WTC11 (cell line): ENCODE measurements around the gene AKIRIN1. TPM values are rescaled to one million over a fixed set of nuclear protein-coding genes. Genes with fewer than 3 reads are reported as not detected.

Source experiments
- ATAC-seq: fragments of 200-7000 bp; cut with Tn5 transposase; 2 replicates; pipeline ENCODE4 v1.10.0; 2021; ENCODE audit warnings: mild to moderate bottlenecking, moderate library complexity
- CTCF ChIA-PET: fragments of 300-600 bp; sonication (Branson Sonifier 250); formaldehyde crosslinking; loops from one replicate; lab custom pipeline; 2021; ENCODE audit warnings: antibody characterized with exemption; lab: Charles Lee
- POLR2A ChIA-PET: fragments of 350-600 bp; sonication (Branson Sonifier 250); formaldehyde crosslinking; loops from one replicate; lab custom pipeline; 2021; ENCODE audit warnings: antibody characterized with exemption; lab: Charles Lee
- DNase-seq: peaks from one replicate; pipeline ENCODE4 v3.0.0; 2021; ENCODE audit warnings: low spot score
- H3K27ac Mint-ChIP-seq: 2 replicates; pipeline ENCODE4 v1.8.0; 2021; ENCODE audit warnings: mixed read lengths
- H3K27me3 Mint-ChIP-seq: 2 replicates; pipeline ENCODE4 v1.8.0; 2021; ENCODE audit warnings: low read depth, mild to moderate bottlenecking, moderate library complexity, mixed read lengths
- H3K36me3 Mint-ChIP-seq: 2 replicates; pipeline ENCODE4 v1.8.0; 2021; ENCODE audit warnings: mixed read lengths
- H3K4me1 Mint-ChIP-seq: 2 replicates; pipeline ENCODE4 v1.8.0; 2022; ENCODE audit warnings: mixed read lengths
- H3K4me3 Mint-ChIP-seq: 2 replicates; pipeline ENCODE4 v1.8.0; 2021; ENCODE audit warnings: mild to moderate bottlenecking, moderate library complexity, mixed read lengths
- H3K9me3 Mint-ChIP-seq: 2 replicates; pipeline ENCODE4 v1.8.0; 2021; ENCODE audit warnings: mixed read lengths
- CREB1 ChIP-seq: sonication (generic); formaldehyde crosslinking; IDR thresholded peaks from 2 replicates; pipeline ENCODE4 v1.8.0; 2023; ENCODE audit warnings: mild to moderate bottlenecking, missing genetic modification reagents
- CREM ChIP-seq: sonication (generic); formaldehyde crosslinking; IDR thresholded peaks from 2 replicates; pipeline ENCODE4 v1.8.1; 2022; ENCODE audit warnings: mild to moderate bottlenecking, missing genetic modification reagents, moderate library complexity
- ETV6 ChIP-seq: sonication (generic); formaldehyde crosslinking; IDR thresholded peaks from 2 replicates; pipeline ENCODE4 v1.8.1; 2022; ENCODE audit warnings: mild to moderate bottlenecking, missing genetic modification reagents
- GABPB1 ChIP-seq: sonication (generic); formaldehyde crosslinking; IDR thresholded peaks from 2 replicates; pipeline ENCODE4 v1.8.1; 2023; ENCODE audit warnings: mild to moderate bottlenecking, missing genetic modification reagents
- HMGXB4 ChIP-seq: sonication (generic); formaldehyde crosslinking; IDR thresholded peaks from 2 replicates; pipeline ENCODE4 v1.8.1; 2023; ENCODE audit warnings: mild to moderate bottlenecking, moderate library complexity, missing genetic modification reagents
- IRF2 ChIP-seq: sonication (generic); formaldehyde crosslinking; IDR thresholded peaks from 2 replicates; pipeline ENCODE4 v1.8.0; 2022; ENCODE audit warnings: low read depth, missing genetic modification reagents, borderline replicate concordance
- JUN ChIP-seq: sonication (generic); formaldehyde crosslinking; IDR thresholded peaks from 2 replicates; pipeline ENCODE4 v1.8.0; 2023; ENCODE audit warnings: mild to moderate bottlenecking, missing genetic modification reagents
- SMAD3 ChIP-seq: sonication (generic); formaldehyde crosslinking; IDR thresholded peaks from 2 replicates; pipeline ENCODE4 v1.8.0; 2022; ENCODE audit warnings: missing genetic modification reagents, mild to moderate bottlenecking, borderline replicate concordance
- ZBTB21 ChIP-seq: sonication (generic); formaldehyde crosslinking; IDR thresholded peaks from 2 replicates; pipeline ENCODE4 v1.8.1; 2023; ENCODE audit warnings: mild to moderate bottlenecking, missing genetic modification reagents, borderline replicate concordance
- ZNF138 ChIP-seq: sonication (generic); formaldehyde crosslinking; conservative IDR thresholded peaks from 2 replicates; pipeline ENCODE4 v1.8.1; 2022; ENCODE audit warnings: mild to moderate bottlenecking, moderate library complexity, missing genetic modification reagents
- ZNF232 ChIP-seq: sonication (generic); formaldehyde crosslinking; IDR thresholded peaks from 2 replicates; pipeline ENCODE4 v1.8.0; 2022; ENCODE audit warnings: mild to moderate bottlenecking, missing genetic modification reagents
- ZNF281 ChIP-seq: sonication (generic); formaldehyde crosslinking; IDR thresholded peaks from 2 replicates; pipeline ENCODE4 v1.8.0; 2023; ENCODE audit warnings: mild to moderate bottlenecking, missing genetic modification reagents
- total RNA-seq: library from RNA; stranded (reverse); gene quantifications from 3 replicates; pipeline ENCODE4 v1.2.3, GENCODE V29; 2021
- TF ChIP-seq, protein P1 (sequence below): sonication (generic); formaldehyde crosslinking; IDR thresholded peaks from 2 replicates; pipeline ENCODE4 v1.8.0; 2023; ENCODE audit warnings: missing genetic modification reagents
- TF ChIP-seq, protein P2 (sequence below): sonication (generic); formaldehyde crosslinking; IDR thresholded peaks from 2 replicates; pipeline ENCODE4 v1.8.0; 2022; ENCODE audit warnings: mild to moderate bottlenecking, missing genetic modification reagents
- TF ChIP-seq, protein P3 (sequence below): sonication (generic); formaldehyde crosslinking; IDR thresholded peaks from 2 replicates; pipeline ENCODE4 v1.8.0; 2022; ENCODE audit warnings: mild to moderate bottlenecking, missing genetic modification reagents
- TF ChIP-seq, protein P4 (sequence below): sonication (generic); formaldehyde crosslinking; IDR thresholded peaks from 2 replicates; pipeline ENCODE4 v1.8.1; 2023; ENCODE audit warnings: mild to moderate bottlenecking, missing genetic modification reagents, borderline replicate concordance

Gene AKIRIN1
- total RNA-seq, 1 experiment from 2014 or later, result 183 TPM

DNA sequence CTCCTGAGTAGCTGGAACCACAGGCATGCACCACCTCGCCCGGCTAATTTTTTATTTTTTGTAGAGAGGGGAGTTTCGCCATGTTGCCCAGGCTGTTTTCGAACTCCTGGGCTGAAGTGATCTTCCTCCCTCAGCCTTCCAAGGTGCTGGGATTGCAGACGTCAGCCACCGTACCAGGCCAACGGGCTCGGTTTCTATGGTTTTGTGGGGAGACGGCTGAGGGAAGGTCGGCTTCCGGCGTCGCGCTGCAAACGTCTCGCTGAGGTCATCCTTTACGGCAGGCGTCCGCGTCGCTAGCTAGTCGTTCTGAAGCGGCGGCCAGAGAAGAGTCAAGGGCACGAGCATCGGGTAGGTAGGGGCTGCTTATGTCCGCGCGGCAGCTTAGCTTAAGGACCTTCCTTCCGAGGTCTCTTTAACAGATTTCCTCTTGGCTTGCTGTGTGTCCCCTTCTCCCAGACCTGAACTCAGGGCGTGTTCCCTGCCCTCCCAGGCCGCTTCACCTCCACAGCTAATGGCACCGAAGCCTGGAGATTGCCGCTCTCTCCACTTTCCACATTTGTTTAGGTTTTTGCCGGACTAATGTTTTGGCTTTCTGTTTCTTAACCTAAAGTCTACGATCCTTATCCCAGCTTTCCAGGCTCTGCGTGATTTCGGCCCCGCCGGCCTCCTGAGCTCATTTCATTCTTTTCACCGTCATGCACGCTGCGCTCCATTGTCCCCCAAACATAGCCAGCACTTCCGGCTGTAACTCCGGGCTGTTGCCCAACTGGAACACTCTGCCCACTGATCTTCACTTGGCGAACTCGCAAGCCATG lies 35.2 kb downstream of the AKIRIN1 start, which contains the start of gene NDUFS5:
Gene NDUFS5 (plus strand): TSS at position 300 of the 815 bp plus-strand sequence. CDS start 2,375 bp downstream, outside the sequence.
- Mint-ChIP-seq H3K9me3 (peaks cover 5% of the 10 kb centered on the region), H3K4me3 (peak within 1 kb of the TSS; percentile 94), H3K27me3 (peaks cover 3% of the 10 kb centered on the region; the same call in 1 of the 2 replicates), H3K27ac (peak within 1 kb of the TSS; percentile 100), H3K36me3 (peaks cover 27% of the 10 kb centered on the region), H3K4me1 (peaks cover 9% of the 10 kb centered on the region)
- DNase-seq (peak; percentile 88), ATAC-seq (peak; percentile 92)
- POLR2A ChIA-PET, result interaction anchor here (0.5 to 1.6 kb wide), 15 partner anchors 9 to 379 kb away, joined by 3 to 15 read pairs (median 5); partner anchors contain the start of genes AKIRIN1, MYCBP and RRAGC
- peak; percentile 61; the same call in 1 of the 2 replicates for TF ChIP-seq HMGXB4 (CRISPR knock-in tag)
- TF ChIP-seq GABPB1 (CRISPR knock-in tag), result peak; percentile 59
- TF ChIP-seq, protein P1, sequence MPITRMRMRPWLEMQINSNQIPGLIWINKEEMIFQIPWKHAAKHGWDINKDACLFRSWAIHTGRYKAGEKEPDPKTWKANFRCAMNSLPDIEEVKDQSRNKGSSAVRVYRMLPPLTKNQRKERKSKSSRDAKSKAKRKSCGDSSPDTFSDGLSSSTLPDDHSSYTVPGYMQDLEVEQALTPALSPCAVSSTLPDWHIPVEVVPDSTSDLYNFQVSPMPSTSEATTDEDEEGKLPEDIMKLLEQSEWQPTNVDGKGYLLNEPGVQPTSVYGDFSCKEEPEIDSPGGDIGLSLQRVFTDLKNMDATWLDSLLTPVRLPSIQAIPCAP (CRISPR knock-in tag), result peak; percentile 55; the same call in 1 of the 2 replicates
- TF ChIP-seq CREM (CRISPR knock-in tag), result peak; percentile 90
- TF ChIP-seq CREB1 (CRISPR knock-in tag), result peak; percentile 9; the same call in 1 of the 2 replicates
- TF ChIP-seq ETV6, result peak; percentile 58; the same call in 1 of the 2 replicates
- TF ChIP-seq, protein P2, sequence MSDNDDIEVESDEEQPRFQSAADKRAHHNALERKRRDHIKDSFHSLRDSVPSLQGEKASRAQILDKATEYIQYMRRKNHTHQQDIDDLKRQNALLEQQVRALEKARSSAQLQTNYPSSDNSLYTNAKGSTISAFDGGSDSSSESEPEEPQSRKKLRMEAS, result peak; percentile 73
- 0 out of 2 replicates have a peak, but pooled peaks have one; percentile 12 for TF ChIP-seq JUN (CRISPR knock-in tag)
- peak; percentile 45; the same call in 1 of the 2 replicates for TF ChIP-seq ZNF232 (CRISPR knock-in tag)
- no peak for TF ChIP-seq ZNF138 (CRISPR knock-in tag)
- peak; percentile 93 for TF ChIP-seq ZBTB21 (CRISPR knock-in tag)
- TF ChIP-seq, protein P3, sequence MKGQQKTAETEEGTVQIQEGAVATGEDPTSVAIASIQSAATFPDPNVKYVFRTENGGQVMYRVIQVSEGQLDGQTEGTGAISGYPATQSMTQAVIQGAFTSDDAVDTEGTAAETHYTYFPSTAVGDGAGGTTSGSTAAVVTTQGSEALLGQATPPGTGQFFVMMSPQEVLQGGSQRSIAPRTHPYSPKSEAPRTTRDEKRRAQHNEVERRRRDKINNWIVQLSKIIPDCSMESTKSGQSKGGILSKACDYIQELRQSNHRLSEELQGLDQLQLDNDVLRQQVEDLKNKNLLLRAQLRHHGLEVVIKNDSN (CRISPR knock-in tag), result 0 out of 2 replicates have a peak, but pooled peaks have one; percentile 10
- peak; percentile 86; the same call in 1 of the 2 replicates for TF ChIP-seq SMAD3 (CRISPR knock-in tag)
- TF ChIP-seq, protein P4, sequence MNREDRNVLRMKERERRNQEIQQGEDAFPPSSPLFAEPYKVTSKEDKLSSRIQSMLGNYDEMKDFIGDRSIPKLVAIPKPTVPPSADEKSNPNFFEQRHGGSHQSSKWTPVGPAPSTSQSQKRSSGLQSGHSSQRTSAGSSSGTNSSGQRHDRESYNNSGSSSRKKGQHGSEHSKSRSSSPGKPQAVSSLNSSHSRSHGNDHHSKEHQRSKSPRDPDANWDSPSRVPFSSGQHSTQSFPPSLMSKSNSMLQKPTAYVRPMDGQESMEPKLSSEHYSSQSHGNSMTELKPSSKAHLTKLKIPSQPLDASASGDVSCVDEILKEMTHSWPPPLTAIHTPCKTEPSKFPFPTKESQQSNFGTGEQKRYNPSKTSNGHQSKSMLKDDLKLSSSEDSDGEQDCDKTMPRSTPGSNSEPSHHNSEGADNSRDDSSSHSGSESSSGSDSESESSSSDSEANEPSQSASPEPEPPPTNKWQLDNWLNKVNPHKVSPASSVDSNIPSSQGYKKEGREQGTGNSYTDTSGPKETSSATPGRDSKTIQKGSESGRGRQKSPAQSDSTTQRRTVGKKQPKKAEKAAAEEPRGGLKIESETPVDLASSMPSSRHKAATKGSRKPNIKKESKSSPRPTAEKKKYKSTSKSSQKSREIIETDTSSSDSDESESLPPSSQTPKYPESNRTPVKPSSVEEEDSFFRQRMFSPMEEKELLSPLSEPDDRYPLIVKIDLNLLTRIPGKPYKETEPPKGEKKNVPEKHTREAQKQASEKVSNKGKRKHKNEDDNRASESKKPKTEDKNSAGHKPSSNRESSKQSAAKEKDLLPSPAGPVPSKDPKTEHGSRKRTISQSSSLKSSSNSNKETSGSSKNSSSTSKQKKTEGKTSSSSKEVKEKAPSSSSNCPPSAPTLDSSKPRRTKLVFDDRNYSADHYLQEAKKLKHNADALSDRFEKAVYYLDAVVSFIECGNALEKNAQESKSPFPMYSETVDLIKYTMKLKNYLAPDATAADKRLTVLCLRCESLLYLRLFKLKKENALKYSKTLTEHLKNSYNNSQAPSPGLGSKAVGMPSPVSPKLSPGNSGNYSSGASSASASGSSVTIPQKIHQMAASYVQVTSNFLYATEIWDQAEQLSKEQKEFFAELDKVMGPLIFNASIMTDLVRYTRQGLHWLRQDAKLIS, result no peak
- no peak for TF ChIP-seq IRF2 (CRISPR knock-in tag)
- TF ChIP-seq ZNF281 (CRISPR knock-in tag), result peak; percentile 16; the same call in 1 of the 2 replicates
- CTCF ChIA-PET, result interaction anchor here (0.8 to 1.6 kb wide), 9 partner anchors 19 to 133 kb away, joined by 3 to 8 read pairs (median 4); no protein-coding TSS in a partner anchor
